ENCODE data around the gene CDH5.
"Not testable (repeated sequence)": the region's sequence is repeated elsewhere in the genome, so short reads cannot be mapped to it uniquely, and the experiment has no call there.

CDH5 gene

DNA sequence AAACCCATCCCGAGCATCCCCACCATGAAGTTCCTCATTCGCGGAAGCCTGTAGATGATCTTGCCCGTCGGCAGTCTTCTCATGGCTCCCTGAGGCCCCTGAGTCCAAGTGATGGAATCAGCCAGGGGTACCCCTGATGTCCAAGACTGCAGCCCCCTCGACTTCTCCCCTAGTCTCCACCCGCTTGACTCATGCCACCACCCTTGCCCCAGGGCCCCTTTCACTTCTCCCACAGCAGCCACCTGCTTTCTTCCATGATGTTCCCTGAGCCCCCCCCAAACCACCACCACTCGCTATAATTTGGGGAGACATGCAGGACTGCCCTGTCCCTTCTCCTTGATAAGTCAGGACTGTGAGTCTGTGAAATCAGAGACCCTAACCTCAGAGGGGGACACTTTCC, 72.0 kb downstream of the CDH5 start:
- no peak for DNase-seq

DNA sequence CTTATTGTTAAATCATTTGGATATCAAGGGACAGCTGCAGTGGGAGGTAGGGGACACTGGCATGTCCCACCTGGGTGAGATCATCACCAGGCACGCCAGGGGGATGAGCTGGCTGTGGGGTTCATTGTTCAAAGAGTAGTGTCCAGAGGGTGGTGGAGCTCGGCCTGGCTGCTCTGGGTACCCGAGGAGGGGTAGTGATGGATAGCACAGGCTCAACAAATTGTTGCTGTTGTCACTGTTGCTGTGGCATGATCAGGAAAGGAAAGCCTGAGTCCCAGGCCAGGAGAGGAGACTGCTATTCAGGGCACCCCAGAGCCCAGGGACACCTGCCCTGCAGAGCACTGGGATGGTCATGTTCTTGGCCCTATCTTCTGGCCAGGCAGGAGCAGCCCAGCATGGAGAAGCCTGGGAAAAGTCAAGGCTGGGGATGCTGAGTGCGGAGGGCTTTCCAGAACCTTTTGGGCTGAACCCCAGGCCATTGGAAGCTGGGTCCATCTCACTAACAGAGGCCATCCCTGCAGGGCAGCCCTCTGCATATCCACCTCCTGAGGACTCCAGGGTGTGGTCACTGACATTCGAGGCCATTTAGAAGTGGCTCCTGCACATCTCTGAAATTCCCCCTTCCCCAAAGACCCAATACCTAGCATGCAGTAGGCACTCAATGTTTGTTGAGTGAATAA, 72.7 kb downstream of the CDH5 start:
- DNase-seq = no peak

DNA sequence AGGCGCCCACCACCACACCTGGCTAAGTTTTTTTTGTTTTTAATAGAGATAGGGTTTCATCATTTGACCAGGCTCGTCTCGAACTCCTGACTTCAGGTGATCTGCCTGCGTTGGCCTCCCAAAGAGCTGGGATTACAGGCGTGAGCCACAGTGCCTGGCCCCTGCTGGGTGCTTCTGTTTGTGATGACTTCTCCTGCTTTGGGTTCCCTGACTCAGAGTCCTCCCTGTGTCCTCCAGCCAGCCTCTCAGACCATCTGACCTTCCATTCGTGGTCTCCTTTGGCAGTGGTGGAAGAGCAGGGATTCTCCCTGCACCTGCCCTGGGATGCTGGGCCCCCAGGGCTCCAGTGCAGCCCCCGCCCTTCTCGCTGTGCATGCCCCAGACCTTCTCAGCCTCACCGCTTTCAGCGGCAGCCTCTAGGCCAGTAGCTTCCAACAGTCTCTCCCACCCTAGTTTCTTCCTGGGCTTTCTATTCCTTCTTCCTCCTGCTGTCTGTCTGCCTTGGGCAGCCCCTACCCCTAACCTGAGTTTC, 73.8 kb downstream of the CDH5 start:
- DNase-seq = no peak

DNA sequence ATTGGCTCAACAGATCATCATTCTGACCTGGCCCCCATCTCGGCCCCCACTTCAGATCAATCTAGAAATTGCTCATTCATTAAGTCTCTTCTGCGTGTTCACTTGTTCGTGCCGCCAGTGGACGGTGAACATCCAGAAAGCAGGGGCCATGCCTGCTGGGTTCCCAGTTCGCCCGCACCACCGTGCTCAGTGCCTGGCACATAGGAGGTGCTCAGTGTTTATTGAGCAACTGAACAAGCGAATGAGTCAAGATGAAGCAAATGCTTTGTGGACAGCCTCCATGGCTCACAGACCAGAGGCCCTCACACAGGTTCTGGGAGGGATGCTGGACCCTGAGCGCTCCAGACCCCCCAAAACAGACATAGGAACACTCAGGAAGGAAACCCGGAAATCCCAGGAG, 74.5 kb downstream of the CDH5 start:
- DNase-seq = no peak

DNA sequence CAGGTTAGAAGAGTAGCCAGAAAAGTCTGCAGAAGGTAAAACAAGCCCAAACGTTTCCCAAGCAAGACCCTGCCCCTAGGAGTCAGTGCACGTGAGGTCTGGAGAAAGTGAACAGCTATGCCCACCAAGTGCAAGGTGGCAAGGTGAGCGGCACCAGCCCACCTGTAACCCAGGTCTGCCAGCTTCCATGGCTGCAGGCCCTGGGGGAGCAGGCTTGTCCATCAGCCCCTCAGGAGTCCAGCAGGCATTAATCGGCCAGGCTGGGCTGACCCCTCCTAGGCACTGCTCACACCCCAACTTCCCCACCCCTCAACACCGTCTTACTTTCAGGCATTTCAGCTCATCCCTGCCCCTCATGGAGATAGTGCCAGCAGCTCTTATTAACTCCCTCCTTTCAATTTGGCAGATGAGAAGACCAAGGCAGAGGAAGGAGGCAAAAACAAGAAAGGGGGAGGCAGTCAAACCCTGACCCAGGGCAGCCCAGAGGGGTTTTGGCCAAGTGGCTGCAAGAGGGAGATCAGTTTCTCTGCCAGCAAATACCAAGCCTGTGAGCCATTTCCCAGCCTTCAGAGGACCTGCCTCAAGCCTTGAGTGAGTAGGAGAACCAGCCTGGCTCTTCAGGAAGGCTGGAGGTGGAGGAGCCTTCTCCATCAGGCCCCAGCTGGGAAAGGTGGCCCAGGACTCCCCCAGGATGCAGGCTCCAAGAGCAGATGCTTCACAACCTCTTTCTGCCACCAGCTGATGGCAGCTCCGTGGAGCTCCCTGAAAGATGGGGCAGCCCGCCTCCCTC, 75.3 kb downstream of the CDH5 start:
- no peak for DNase-seq

DNA sequence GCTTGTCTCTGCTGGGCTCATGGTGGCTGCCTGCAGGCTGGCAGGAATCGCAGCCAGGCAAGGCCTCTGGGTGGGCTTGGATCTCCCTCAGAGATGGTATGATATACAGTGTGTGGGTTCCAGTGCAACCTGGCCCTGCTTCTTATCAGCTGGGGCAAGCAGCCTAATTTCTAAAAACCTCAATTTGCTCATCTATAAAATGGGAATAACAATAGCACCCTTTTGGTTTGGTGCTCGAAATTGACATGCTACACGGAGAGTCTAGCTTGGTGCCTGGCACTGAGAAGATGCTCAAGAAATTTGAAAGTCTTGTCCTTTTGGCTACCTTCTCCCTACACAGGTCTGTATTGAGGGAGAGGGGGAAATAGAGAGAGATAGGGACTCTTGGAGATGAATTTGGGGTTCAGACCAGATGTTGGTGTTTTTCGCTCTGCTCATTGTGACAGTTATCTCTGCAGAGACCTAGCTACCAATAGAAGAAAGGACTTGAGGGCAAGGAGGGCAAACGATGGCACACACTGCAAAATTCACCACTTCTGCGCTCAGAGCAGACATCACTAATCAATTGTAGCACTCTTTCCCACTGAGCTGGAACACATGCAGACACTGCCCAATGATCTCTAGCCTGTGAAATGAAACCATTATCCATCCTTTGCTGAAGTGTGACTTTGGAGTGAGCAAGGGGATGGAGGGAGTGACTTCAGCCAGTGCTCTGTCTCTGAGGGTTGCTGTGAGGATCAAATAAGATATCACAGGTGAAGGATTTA, 76.2 kb downstream of the CDH5 start:
- no peak for DNase-seq

DNA sequence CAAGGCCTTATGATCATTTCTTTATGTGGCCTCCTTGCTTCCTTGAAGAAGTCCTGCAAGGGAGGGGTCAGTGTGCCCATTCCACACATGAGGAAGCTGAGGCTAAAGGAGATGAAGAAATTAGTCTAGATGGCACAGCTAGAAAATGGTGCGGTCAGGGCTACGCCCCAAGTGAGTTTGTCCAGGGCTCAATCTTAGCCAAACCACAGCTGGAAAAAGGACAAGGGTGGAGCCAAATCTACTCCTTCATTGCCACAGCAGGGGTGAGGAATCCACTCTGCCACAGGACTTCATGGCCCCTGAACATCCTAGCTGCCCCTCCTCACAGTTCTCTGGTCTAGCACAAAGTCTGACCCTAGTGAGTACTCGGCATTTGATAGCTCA, 76.8 kb downstream of the CDH5 start:
- DNase-seq = no peak

DNA sequence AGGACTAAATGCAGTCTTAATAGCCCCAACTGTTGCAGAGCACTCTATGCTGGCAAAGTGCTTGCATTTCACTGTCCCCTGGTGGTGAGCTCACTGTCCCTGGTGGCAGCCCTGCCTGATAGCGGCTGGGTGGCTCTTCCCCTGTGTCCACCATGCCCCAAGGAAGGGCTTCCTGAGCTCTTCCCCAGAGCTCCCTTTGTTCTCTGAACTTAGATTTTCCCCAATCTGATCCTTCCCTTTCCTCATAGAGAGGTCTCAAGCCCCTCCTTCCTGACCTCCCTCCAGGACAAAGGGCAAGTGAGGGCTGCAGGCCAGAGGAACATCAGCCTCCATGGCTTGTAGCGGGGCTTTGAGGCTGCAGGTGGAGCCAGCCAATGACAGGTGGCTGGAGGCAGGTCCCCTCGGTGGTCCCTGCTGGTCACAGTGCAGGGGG, 77.6 kb downstream of the CDH5 start:
- no peak for DNase-seq

DNA sequence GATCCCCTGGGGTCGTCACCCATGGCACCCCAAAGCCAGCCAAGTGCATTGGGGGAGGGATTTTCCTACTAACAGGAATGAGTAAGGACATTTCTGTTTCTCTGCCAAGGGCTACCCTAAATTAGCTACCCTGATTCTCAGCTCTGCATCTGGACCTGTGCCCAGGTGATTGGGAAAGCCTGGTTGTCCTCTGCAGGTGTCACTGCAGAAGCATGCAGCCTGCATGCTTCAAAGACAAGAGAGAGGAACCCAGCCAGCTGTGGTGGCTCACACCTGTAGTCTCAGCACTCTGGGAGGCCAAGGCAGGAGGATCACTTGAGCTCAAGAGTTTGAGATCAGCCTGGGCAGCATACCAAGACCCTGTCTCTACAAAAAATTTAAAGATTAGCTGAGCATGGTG, 80.2 kb downstream of the CDH5 start:
- DNase-seq = no peak

DNA sequence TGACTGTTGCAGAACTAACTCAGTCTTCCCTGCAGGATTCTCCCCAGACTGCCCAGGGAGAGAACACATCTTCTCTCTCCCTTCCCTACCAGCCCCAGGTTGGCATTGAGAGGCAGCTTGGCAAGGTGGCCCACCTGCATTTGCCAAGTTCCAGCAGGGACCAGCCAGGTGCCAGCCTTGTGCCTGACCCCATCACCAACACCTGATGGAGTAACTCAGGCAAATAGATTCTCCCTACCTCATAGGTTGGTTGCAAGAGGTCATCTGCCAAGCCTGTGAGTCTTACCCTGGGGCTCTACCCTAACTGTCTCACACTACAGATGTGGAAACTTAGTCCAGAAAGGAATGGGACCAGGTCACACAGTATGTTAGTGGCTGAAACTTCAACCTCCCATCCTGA, 81.0 kb downstream of the CDH5 start:
- DNase-seq = no peak

DNA sequence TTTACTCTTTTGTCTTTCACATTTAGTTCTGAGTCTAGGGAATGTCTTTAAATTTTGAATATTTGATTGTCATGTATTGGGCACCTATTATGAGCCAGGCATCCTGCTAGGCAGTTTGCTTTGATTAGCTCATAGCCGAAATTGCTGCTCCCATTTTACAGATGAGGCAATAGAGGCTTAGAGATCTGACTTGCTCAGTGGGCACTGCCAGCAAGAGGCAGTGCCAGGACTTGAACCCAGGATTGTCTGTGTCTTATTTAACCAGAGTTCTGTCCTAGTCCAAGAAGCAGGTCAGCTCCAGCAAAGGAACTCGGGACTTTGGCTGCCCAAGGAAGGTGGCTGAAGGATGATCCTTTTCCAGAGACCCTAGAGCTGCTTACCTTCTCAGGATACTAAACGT, 85.1 kb downstream of the CDH5 start:
- no peak for DNase-seq

DNA sequence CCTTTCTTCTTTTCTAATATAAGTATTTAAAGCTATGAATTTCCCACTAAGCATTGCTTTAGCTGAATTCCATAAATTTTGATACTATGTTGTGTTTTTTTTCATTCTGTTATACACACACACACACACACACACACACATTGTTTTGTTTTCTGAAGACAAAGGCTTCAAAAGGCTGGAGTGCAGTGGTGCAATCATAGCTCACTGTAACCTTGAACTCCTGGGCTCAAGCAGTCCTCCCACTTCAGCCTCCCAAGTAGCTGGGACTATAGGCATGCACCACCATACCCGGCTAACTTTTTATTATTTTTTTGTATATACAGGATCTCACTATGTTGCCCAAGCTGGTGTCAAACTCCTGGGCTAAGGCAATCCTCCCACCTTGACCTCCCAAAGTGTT, 86.7 kb downstream of the CDH5 start:
- DNase-seq = not testable (repeated sequence)

Measured in right kidney (tissue), 1 donor.